ENCODE data around the gene C9orf43.
"Not testable (repeated sequence)": the region's sequence is repeated elsewhere in the genome, so short reads cannot be mapped to it uniquely, and the experiment has no call there.

The C9orf43 gene, protein sequence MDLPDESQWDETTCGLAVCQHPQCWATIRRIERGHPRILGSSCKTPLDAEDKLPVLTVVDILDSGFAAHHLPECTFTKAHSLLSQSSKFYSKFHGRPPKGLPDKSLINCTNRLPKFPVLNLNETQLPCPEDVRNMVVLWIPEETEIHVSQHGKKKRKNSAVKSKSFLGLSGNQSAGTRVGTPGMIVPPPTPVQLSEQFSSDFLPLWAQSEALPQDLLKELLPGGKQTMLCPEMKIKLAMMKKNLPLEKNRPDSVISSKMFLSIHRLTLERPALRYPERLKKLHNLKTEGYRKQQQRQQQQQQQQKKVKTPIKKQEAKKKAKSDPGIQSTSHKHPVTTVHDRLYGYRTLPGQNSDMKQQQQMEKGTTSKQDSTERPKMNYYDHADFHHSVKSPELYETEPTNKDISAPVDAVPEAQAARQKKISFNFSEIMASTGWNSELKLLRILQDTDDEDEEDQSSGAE

DNA sequence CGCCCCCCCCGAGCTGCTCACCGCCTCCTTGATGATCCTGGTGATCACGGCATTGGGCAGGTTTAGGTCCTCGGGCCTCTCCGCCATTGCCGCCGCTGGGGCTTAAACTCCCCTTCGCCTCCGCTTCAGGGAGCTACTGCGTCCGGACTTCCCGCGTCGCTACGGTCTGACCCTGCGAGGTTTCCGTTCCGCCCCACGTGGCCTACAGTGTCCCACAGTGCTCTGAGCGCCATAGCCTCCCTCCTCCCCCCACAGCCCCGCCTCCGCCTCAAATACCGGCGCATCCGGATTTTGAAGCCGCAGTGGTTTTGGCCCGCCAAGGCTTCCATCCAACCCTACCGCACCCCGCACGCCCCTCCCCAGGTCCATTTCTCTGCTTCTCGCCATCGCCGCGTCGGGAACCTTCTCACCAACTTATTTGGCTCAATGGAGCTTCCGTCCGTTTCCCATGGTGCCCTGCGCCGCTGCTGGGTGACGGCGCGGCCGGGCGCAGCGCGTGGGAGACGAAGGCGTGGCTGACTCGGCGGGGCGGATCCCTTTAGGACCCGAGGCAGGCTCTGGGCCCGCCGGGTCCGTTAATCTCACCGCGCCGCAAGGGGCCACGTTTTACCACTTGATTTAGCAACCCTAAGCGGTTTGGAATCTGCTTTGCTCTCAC is at the start of gene C9orf43, which contains the start of gene POLE3:
C9orf43 (plus strand) TSS at position 541 of the 658 bp plus-strand sequence. CDS start 2,747 bp downstream, outside the sequence.
POLE3 (minus strand) TSS at position 469 of the 658 bp plus-strand sequence; CDS start at position 87, 382 bp downstream.
- ATAC-seq: peak; percentile 98
- Mint-ChIP-seq H3K27ac (peak within 1 kb of the TSS; percentile 98), H3K4me1 (peaks cover 29% of the 10 kb centered on the region), H3K27me3 (no peaks in the 10 kb centered on the region), H3K36me3 (peaks cover 21% of the 10 kb centered on the region), H3K4me3 (peak within 1 kb of the TSS; percentile 90), H3K9me3 (no peaks in the 10 kb centered on the region)

DNA sequence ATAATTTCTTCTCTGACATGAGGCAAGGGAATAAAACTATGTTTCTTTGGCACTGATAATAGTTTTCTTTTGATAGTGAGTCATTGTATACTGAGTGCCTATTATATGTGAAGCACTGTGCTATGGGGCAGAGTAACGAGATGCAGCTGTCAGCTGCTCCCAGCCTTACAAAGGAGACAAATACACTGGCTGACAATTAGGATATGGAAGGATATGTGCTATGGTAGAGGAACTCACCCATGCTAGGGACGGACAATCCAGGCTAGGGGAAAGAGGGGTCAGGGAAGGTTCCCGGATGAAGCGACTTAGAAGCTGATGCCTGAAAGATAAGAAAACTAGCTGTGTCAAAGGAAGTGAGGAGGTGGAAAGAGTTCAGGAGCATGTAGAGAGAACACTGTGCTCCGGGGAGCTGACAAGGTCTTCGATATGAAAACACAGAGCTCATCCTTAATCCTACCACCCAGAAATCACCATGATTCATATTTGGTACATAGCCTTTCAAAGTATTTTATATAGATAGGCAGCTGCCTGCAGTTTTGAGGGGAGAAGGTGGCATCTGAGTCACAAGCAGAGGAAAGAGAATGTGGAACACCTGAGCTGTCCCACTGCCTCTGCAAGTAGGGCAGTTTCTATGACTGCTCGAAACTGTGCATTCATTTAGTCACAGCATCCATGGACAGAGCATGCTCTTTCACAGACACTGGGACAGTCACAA is 49.1 kb upstream of the C9orf43 start:
- ATAC-seq: no peak
- no peak overlapping the region for H3K27ac Mint-ChIP-seq
- no peaks in the 10 kb centered on the region for H3K9me3 Mint-ChIP-seq
- H3K4me3 Mint-ChIP-seq: no peak overlapping the region
- no peaks in the 10 kb centered on the region for H3K36me3 Mint-ChIP-seq
- H3K4me1 Mint-ChIP-seq: no peaks in the 10 kb centered on the region
- H3K27me3 Mint-ChIP-seq: no peaks in the 10 kb centered on the region

DNA sequence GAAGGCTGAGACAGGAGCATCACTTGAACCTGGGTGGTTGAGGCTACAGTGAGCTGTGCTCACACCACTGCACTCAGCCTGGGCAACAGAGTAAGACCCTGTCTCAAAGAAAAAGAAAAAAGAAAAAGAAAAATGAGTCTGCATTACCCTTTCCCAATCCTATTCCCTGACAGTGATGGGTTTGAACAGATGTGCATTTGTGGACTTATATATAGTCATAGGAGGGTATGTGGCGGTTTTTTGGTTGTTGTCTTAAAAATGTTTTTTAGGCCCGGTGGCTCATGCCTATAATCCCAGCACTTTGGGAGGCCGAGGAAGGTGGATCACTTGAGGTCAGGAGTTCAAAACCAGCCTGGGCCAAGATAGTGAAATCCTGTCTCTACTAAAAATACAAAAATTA is 47.2 kb upstream of the C9orf43 start:
- ATAC-seq: no peak
- Mint-ChIP-seq H3K4me3 (no peak overlapping the region), H3K27ac (no peak overlapping the region), H3K9me3 (no peaks in the 10 kb centered on the region), H3K36me3 (no peaks in the 10 kb centered on the region), H3K27me3 (no peaks in the 10 kb centered on the region), H3K4me1 (no peaks in the 10 kb centered on the region)

- Mint-ChIP-seq H3K9me3 (no peaks in the 10 kb centered on the region), H3K27ac (no peak overlapping the region), H3K36me3 (no peaks in the 10 kb centered on the region), H3K4me3 (no peak overlapping the region), H3K27me3 (no peaks in the 10 kb centered on the region), H3K4me1 (no peaks in the 10 kb centered on the region)
- ATAC-seq: no peak
Measured at GRCh38 chr9:113364951-113365350, 45.6 kb upstream of the C9orf43 start.

GRCh38 chr9:113365652-113366051 is 44.9 kb upstream of the C9orf43 start:
- not testable (repeated sequence) for H3K36me3 Mint-ChIP-seq, H3K27ac Mint-ChIP-seq, ATAC-seq, H3K27me3 Mint-ChIP-seq, H3K9me3 Mint-ChIP-seq, H3K4me1 Mint-ChIP-seq, H3K4me3 Mint-ChIP-seq

DNA sequence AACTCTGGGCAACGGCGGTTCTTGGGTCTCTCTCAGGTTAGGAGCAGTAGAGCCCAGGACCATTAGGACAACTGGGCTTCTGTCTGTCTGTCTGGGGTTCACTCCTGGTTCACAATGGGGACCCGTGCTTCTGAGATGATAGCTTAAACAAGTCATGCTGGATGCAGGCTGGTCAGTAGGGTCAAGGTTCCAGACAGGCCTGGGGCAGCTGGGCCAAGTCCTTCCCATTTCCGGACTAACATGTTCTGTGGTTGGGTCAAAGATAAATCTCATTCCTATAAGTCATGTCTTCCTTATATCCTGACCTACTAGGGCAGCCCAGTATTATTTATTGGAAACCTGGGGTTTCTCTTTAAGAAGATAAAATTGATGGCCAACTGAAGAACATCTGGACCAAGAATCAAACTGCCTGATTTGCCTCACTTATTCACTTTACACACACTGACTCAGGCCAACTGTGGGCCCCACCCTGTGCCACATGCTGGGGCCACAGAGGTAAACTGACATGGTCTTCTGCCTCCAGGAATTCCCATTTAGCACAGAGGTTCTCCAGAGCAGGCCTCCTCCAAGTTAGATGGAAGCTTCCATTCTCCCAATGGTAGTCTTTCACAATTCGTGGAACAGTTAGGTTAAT is 42.1 kb upstream of the C9orf43 start:
- no peaks in the 10 kb centered on the region for H3K4me1 Mint-ChIP-seq
- peaks cover 11% of the 10 kb centered on the region for H3K36me3 Mint-ChIP-seq
- H3K9me3 Mint-ChIP-seq: no peaks in the 10 kb centered on the region
- no peak for ATAC-seq
- no peak overlapping the region for H3K27ac Mint-ChIP-seq
- H3K27me3 Mint-ChIP-seq: no peaks in the 10 kb centered on the region
- no peak overlapping the region for H3K4me3 Mint-ChIP-seq

DNA sequence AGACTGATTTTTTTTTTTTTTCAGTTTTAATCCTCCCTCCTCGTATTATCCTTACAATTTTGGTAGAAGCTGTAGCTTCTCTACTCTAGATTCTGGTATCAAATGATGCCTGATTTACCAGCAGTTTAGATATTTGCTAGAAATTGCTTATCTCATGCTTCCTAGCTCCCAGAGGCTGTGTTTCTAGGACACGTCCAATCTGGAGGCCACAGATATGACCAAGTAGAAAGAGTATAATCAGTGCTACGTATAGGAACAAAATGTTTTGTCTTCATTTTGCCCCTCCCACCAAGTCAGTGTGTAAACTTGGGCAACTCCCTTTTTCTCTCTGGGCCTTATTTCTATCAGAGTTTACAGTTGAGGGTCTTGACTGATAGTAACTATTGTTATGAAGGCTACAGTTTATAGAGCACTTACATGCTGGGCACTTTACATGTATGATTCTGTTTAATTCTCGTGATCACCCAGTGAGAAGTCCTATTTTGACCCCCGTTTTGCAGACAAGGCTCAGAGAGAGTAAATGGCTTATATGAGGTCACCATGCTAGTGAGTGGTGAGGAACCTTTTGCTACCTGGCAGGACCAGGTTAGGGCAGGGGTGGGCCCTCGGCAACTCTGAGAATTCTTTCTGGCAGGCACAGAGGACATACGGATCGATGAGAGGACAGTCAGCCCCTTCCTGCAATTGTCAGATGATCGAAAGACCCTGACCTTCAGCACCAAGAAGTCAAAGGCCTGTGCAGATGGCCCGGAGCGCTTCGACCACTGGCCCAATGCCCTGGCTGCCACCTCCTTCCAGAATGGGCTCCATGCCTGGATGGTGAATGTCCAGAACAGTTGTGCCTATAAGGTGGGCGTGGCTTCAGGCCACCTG is 41.3 kb upstream of the C9orf43 start:
- no peak overlapping the region for H3K27ac Mint-ChIP-seq
- H3K4me1 Mint-ChIP-seq: no peaks in the 10 kb centered on the region
- no peaks in the 10 kb centered on the region for H3K27me3 Mint-ChIP-seq
- peaks cover 11% of the 10 kb centered on the region for H3K36me3 Mint-ChIP-seq
- no peak overlapping the region for H3K4me3 Mint-ChIP-seq
- no peak for ATAC-seq
- no peaks in the 10 kb centered on the region for H3K9me3 Mint-ChIP-seq

GRCh38 chr9:113369855-113370140 is 40.7 kb upstream of the C9orf43 start:
- peaks cover 17% of the 10 kb centered on the region for H3K36me3 Mint-ChIP-seq
- H3K4me3 Mint-ChIP-seq: no peak overlapping the region
- H3K9me3 Mint-ChIP-seq: no peaks in the 10 kb centered on the region
- H3K27ac Mint-ChIP-seq: no peak overlapping the region
- peaks cover 2% of the 10 kb centered on the region for H3K4me1 Mint-ChIP-seq
- H3K27me3 Mint-ChIP-seq: no peaks in the 10 kb centered on the region
- no peak for ATAC-seq

DNA sequence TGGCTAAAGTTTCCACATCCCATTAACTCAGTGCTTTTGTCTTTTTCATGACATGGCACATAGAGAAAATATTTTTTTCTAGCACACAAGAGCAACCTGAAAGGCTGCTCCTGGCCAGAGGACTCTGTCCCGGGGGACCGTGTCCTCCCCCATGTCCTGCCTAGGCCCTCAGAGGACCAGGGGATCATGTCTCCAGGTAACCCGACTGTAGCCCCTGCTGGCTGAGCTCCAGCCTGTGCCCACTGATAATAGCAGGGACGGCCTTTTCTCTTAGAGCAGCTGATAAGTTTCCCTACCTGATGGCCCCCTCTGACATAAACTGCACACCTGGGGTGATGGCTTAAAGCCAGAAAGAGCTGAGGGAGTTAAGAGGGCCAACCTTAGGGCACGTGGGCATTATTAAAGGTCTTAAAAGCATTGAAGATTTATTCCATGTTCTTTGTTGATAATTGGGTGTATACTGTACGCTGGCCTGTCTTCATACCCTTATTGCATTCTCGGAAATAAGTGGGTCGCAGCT is 39.7 kb upstream of the C9orf43 start:
- Mint-ChIP-seq H3K9me3 (no peaks in the 10 kb centered on the region), H3K36me3 (peaks cover 20% of the 10 kb centered on the region), H3K4me1 (peaks cover 12% of the 10 kb centered on the region), H3K27me3 (no peaks in the 10 kb centered on the region), H3K27ac (no peak overlapping the region), H3K4me3 (no peak overlapping the region)
- no peak for ATAC-seq

DNA sequence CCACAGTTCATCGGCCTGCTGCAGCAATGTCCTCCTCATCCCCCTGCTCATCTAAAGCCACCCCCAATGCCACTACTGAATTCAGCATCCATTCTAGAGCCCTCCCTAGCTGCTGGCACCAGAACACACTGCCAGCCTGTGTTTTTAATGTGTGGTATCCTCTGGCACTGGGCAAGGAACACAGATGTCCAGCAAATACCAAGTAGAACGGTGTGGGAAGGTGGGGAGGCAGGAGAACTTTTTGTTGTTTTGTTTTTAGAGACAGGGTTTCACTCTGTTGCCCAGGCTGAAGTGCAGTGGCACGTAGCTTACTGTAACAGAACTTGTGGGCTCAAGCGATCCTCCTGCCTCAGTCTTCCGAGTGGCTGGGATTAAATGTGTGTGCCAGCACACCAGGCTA is 38.5 kb upstream of the C9orf43 start:
- H3K27me3 Mint-ChIP-seq: no peaks in the 10 kb centered on the region
- H3K4me1 Mint-ChIP-seq: peaks cover 12% of the 10 kb centered on the region
- no peak overlapping the region for H3K4me3 Mint-ChIP-seq
- H3K9me3 Mint-ChIP-seq: no peaks in the 10 kb centered on the region
- peaks cover 20% of the 10 kb centered on the region for H3K36me3 Mint-ChIP-seq
- no peak for ATAC-seq
- no peak overlapping the region for H3K27ac Mint-ChIP-seq

DNA sequence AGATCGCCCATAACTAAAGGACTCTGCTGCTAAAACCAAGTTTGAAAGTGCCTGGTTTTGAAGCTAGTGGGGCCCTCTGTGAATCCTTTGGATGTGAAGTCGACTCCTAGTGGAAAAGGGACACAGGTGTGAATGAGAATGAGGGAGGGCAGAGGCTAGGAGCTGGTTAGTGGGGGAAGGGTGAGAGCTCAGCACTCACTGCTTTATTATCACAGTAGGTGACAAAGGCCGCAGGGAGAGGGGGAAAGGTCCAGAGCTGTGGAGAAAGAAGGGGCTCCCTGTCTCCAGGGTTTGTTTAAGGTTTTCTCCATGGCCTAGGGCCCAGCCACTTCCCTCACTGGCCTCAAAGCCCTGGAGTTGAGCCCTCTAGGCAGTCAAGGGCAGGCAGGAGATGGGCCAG is 37.3 kb upstream of the C9orf43 start:
- Mint-ChIP-seq H3K4me3 (no peak overlapping the region), H3K4me1 (peaks cover 12% of the 10 kb centered on the region), H3K27ac (no peak overlapping the region), H3K27me3 (no peaks in the 10 kb centered on the region), H3K36me3 (peaks cover 20% of the 10 kb centered on the region), H3K9me3 (no peaks in the 10 kb centered on the region)
- ATAC-seq: no peak

- Mint-ChIP-seq H3K4me1 (peaks cover 12% of the 10 kb centered on the region), H3K9me3 (no peaks in the 10 kb centered on the region), H3K27me3 (no peaks in the 10 kb centered on the region), H3K4me3 (no peak overlapping the region), H3K36me3 (peaks cover 20% of the 10 kb centered on the region), H3K27ac (no peak overlapping the region)
- no peak for ATAC-seq
Measured at GRCh38 chr9:113373676-113374392, 36.7 kb upstream of the C9orf43 start.

- Mint-ChIP-seq H3K27ac (peak overlapping the region; percentile 85), H3K36me3 (peaks cover 20% of the 10 kb centered on the region), H3K9me3 (no peaks in the 10 kb centered on the region), H3K4me1 (peaks cover 13% of the 10 kb centered on the region), H3K4me3 (peak overlapping the region; percentile 71), H3K27me3 (no peaks in the 10 kb centered on the region)
- no peak for ATAC-seq
Measured at GRCh38 chr9:113375057-113376023, 35.2 kb upstream of the C9orf43 start.
